K562 (cell line): ENCODE results near the gene NUP85. TPM values are rescaled to one million over a fixed set of nuclear protein-coding genes. Genes with fewer than 3 reads are reported as not detected.

Experiments used
- ASH1L ChIP-seq: fragments of 450-650 bp; IDR thresholded peaks from 2 replicates; pipeline ENCODE4 v1.6.1; 2018; ENCODE audit warnings: borderline replicate concordance, mild to moderate bottlenecking, low read depth; ENCODE audit not compliant: partially characterized antibody
- ATF1 ChIP-seq, 2 experiments: fragments of 450-650 bp in 1 of 2; IDR thresholded peaks; 2 replicates each; pipeline ENCODE4 v1.6.1; 2016; ENCODE audit warnings: missing compliant biosample characterization in 1 of 2, missing genetic modification characterization in 1 of 2
- ATF7 ChIP-seq: fragments of 450-650 bp; IDR thresholded peaks from 2 replicates; pipeline ENCODE4 v1.7.1; 2014; ENCODE audit warnings: mild to moderate bottlenecking, moderate library complexity
- CXXC5 ChIP-seq: fragments of 250-450 bp; sonication (Bioruptor Pico); IDR thresholded peaks from 2 replicates; pipeline ENCODE4 v1.8.0; 2022; ENCODE audit warnings: inconsistent platforms, mild to moderate bottlenecking, moderate library complexity
- E2F4 ChIP-seq: sonication (generic); formaldehyde crosslinking; IDR thresholded peaks from 2 replicates; pipeline ENCODE4 v1.8.0; 2022; ENCODE audit warnings: mild to moderate bottlenecking, low read depth, missing genetic modification reagents
- ELF1 ChIP-seq: fragments of 200-800 bp; sonication (Bioruptor generic); IDR thresholded peaks from 2 replicates; pipeline ENCODE4 v1.6.1; 2016; ENCODE audit warnings: missing genetic modification characterization, missing compliant biosample characterization
- ELF4 ChIP-seq: fragments of 450-650 bp; formaldehyde crosslinking; IDR thresholded peaks from 2 replicates; pipeline ENCODE4 v1.4.0; 2022; ENCODE audit warnings: missing genetic modification characterization
- HDAC6 ChIP-seq: IDR thresholded peaks from 2 replicates; pipeline ENCODE4 v1.6.1; 2012; ENCODE audit warnings: low read depth, mild to moderate bottlenecking, control low read depth, inconsistent platforms, low read length, moderate library complexity
- MAZ ChIP-seq, 2 experiments: fragments of 450-650 bp in 1 of 2; sonication (generic) in 1 of 2; formaldehyde crosslinking; IDR thresholded peaks in 1 of 2; conservative IDR thresholded peaks in 1 of 2; 2 replicates each; pipeline versions ENCODE4 v1.4.0 to v1.5.0; 2020; ENCODE audit warnings: mild to moderate bottlenecking in 1 of 2, missing genetic modification reagents in 1 of 2
- RBFOX2 ChIP-seq: fragments of 200-400 bp; formaldehyde crosslinking; IDR thresholded peaks from 2 replicates; pipeline ENCODE4 v1.6.1; 2017; ENCODE audit warnings: low read depth, mild to moderate bottlenecking, low read length, moderate library complexity
- RBM14 ChIP-seq: fragments of 200-400 bp; formaldehyde crosslinking; IDR thresholded peaks from 2 replicates; pipeline ENCODE4 v1.6.1; 2018; ENCODE audit warnings: low read depth, mild to moderate bottlenecking, low read length, moderate library complexity, borderline replicate concordance; ENCODE audit not compliant: insufficient read depth
- RBM22 ChIP-seq: fragments of 200-400 bp; formaldehyde crosslinking; IDR thresholded peaks from 2 replicates; pipeline ENCODE4 v1.6.1; 2018; ENCODE audit warnings: low read length, low read depth; ENCODE audit not compliant: poor library complexity, severe bottlenecking
- STAT5B ChIP-seq: fragments of 250-450 bp; sonication (Bioruptor Pico); IDR thresholded peaks from 2 replicates; pipeline ENCODE4 v1.8.0; 2021; ENCODE audit warnings: mild to moderate bottlenecking, inconsistent platforms
- TARDBP ChIP-seq: fragments of 450-650 bp; IDR thresholded peaks from 2 replicates; pipeline ENCODE4 v1.6.1; 2016
- ZBTB1 ChIP-seq: sonication (generic); formaldehyde crosslinking; IDR thresholded peaks from 2 replicates; pipeline ENCODE4 v1.8.1; 2023; ENCODE audit warnings: missing genetic modification reagents, low read depth, mild to moderate bottlenecking, borderline replicate concordance
- ZBTB11 ChIP-seq, 3 experiments: fragments of 200-800 bp in 1 of 3; fragments of 250-450 bp in 1 of 3; fragments of 450-650 bp in 1 of 3; sonication (Bioruptor Pico) in 1 of 3; sonication (Bioruptor generic) in 1 of 3; formaldehyde crosslinking in 1 of 3; IDR thresholded peaks; 2 replicates each; pipeline versions ENCODE4 v1.6.1 to v1.8.0; 2016 to 2022; ENCODE audit warnings: mild to moderate bottlenecking in 2 of 3, missing genetic modification characterization in 2 of 3, missing compliant biosample characterization in 1 of 3, moderate library complexity in 1 of 3
- ZKSCAN8 ChIP-seq: fragments of 200-800 bp; sonication (Bioruptor generic); IDR thresholded peaks from 2 replicates; pipeline ENCODE4 v1.6.1; 2016; ENCODE audit warnings: missing genetic modification characterization, missing compliant biosample characterization
- polyA plus RNA-seq, 8 experiments: library from polyadenylated mRNA; depleted of rRNA in 4 of 8; stranded (reverse) in 5 of 8; unstranded in 3 of 8; fragments of >200 nt; fragmentation: Nextera tagmentation in 2 of 8; fragmentation: Illumina TruSeq in 1 of 8; extraction: Ambion mirVana in 2 of 8; extraction: Trizol in 1 of 8; gene quantifications; 2 replicates each; pipeline versions ENCODE4 v1.2.1 to v1.2.3, GENCODE V29; 2011 to 2014; ENCODE audit warnings: inconsistent platforms in 1 of 8, missing spikeins in 1 of 8
- total RNA-seq, 7 experiments: library from RNA; depleted of rRNA in 6 of 7; stranded (reverse); fragments of >200 nt in 6 of 7; fragmentation: Illumina TruSeq in 2 of 7; extraction: Trizol in 2 of 7; gene quantifications; 2 replicates each; pipeline versions ENCODE4 v1.2.1 to v1.2.3, GENCODE V29; 2011 to 2021; ENCODE audit warnings: low replicate concordance in 1 of 7
- TF ChIP-seq, protein P1 (sequence below): fragments of 450-650 bp; IDR thresholded peaks from 2 replicates; pipeline ENCODE4 v1.6.1; 2016; ENCODE audit warnings: borderline replicate concordance

The NUP85 gene
- total and polyA plus RNA-seq, 9 of the 15 experiments (the other 6 are each of a cell fraction or from before 2014, with no cell fraction given) = 50.2 to 177 (median 110) TPM

DNA sequence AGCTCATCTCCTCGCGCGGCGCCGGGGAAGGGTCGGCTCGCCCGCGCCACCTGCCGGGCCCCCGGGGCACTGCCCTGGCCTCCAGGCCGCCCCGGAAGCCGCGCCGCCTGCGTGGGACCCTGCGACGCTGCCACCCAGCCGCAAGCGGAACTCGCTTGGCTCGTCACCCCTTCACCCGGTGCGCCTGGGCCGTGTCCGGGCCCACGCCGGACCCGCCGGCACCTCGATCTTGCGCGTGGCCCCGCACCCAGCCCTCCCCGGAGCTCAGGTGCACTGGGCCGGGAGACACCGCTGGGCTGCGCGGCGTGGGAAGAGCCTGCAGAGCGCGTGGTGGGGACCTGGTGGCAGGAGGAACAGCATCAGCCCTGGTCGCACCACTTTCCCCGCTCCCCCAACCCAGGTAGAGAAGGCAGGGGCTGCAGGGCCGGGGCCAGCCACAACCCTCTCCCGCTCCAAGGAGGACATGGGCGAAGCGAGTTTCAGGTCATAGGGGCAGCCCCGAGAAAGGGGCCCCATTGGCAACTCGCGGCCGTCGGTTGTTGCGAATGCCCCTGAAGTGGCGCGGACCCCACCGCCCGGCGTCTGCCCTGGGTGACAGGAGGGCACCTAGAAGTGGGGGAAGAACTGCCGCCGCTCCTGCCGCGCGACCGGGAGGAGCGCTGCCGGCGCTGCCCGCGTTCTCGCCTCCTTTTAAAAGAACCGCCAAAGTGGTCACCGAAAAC lies 65.9 kb downstream of the NUP85 start (continued):
- no peak for TF ChIP-seq ZBTB1 (CRISPR knock-in tag)
- TF ChIP-seq HDAC6 = no peak
- peak; percentile 96 for TF ChIP-seq CXXC5 (CRISPR knock-in tag)
- TF ChIP-seq, protein P1, sequence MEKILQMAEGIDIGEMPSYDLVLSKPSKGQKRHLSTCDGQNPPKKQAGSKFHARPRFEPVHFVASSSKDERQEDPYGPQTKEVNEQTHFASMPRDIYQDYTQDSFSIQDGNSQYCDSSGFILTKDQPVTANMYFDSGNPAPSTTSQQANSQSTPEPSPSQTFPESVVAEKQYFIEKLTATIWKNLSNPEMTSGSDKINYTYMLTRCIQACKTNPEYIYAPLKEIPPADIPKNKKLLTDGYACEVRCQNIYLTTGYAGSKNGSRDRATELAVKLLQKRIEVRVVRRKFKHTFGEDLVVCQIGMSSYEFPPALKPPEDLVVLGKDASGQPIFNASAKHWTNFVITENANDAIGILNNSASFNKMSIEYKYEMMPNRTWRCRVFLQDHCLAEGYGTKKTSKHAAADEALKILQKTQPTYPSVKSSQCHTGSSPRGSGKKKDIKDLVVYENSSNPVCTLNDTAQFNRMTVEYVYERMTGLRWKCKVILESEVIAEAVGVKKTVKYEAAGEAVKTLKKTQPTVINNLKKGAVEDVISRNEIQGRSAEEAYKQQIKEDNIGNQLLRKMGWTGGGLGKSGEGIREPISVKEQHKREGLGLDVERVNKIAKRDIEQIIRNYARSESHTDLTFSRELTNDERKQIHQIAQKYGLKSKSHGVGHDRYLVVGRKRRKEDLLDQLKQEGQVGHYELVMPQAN = peak; percentile 72; the same call in 1 of the 2 replicates
- TF ChIP-seq RBM22 = peak; percentile 94
- TF ChIP-seq ELF4 (CRISPR knock-in tag) = peak; percentile 60; the same call in 1 of the 2 replicates
- TF ChIP-seq E2F4 (CRISPR knock-in tag) = peak; percentile 81; the same call in 1 of the 2 replicates
- TF ChIP-seq ASH1L = no peak
- peak; percentile 89 for TF ChIP-seq ELF1 (tag)
- TF ChIP-seq STAT5B (CRISPR knock-in tag) = no peak
- peak; percentile 17; the same call in 1 of the 2 replicates for TF ChIP-seq TARDBP
- peak in 1 of 2 experiments; percentile 60; a peak in 1 of 4 replicates for TF ChIP-seq MAZ (CRISPR knock-in tag; conservative IDR thresholded peaks at IDR 0.05 in 1 of 2, IDR thresholded peaks at IDR 0.05 in 1 of 2)
- 0 out of 2 replicates have a peak, but pooled peaks have one; percentile 82 for TF ChIP-seq RBM14
- TF ChIP-seq ATF1 (CRISPR knock-in tag; IDR thresholded peaks at IDR 0.05) = peak; percentile 64; the same call in 1 of the 2 replicates
- TF ChIP-seq ATF1 (tag; IDR thresholded peaks at IDR 0.05) = peak; percentile 91
- TF ChIP-seq RBFOX2 = peak; percentile 74
- TF ChIP-seq ZBTB11 (CRISPR knock-in tag; IDR thresholded peaks at IDR 0.05) = peak in 2 of 3 experiments; percentile 69 to 93; a peak in 5 of 6 replicates
- no peak for TF ChIP-seq ZKSCAN8 (CRISPR knock-in tag)
- TF ChIP-seq ATF7 = peak; percentile 55; the same call in 1 of the 2 replicates
